Heart left ventricle (tissue), 16 donors: ENCODE results near the gene STIM1. TPM values are rescaled to one million over a fixed set of nuclear protein-coding genes. Genes with fewer than 3 reads are reported as not detected.

Experiments used
- ATAC-seq, 4 donors: fragments of 200-7000 bp; cut with Tn5 transposase; one replicate each; pipeline ENCODE4 v1.9.1; 2020 to 2022; ENCODE audit warnings: moderate library complexity in 4 of 4, mild to moderate bottlenecking in 3 of 4, moderate number of reproducible peaks in 1 of 4
- DNase-seq, 5 donors: peaks; one replicate each; pipeline ENCODE4 v3.0.0-alpha.2; 2020
- H3K27ac ChIP-seq, 12 donors: fragments of 200-600 bp; sonication (generic) in 4 of 12; one replicate each; pipeline versions ENCODE4 v1.5.0 to v1.8.0; 2016 to 2022; ENCODE audit warnings: mild to moderate bottlenecking in 2 of 12
- H3K27me3 ChIP-seq, 9 donors: fragments of 200-600 bp; sonication (generic) in 2 of 9; one replicate each; pipeline versions ENCODE4 v1.5.1 to v1.8.0; 2016 to 2022; ENCODE audit warnings: mild to moderate bottlenecking in 3 of 9
- H3K36me3 ChIP-seq, 9 donors: fragments of 200-600 bp; sonication (generic) in 2 of 9; one replicate each; pipeline versions ENCODE4 v1.5.0 to v1.8.0; 2018 to 2022; ENCODE audit warnings: mild to moderate bottlenecking in 2 of 9
- H3K4me1 ChIP-seq, 12 donors: fragments of 200-600 bp; sonication (generic) in 4 of 12; one replicate each; pipeline versions ENCODE4 v1.5.0 to v1.8.0; 2016 to 2022; ENCODE audit warnings: mild to moderate bottlenecking in 3 of 12
- H3K4me3 ChIP-seq, 12 donors: fragments of 200-600 bp; sonication (generic) in 4 of 12; one replicate each; pipeline versions ENCODE4 v1.5.0 to v1.8.0; 2017 to 2022; ENCODE audit warnings: mild to moderate bottlenecking in 9 of 12, moderate library complexity in 4 of 12
- H3K9me3 ChIP-seq, 12 donors: fragments of 200-600 bp; sonication (generic) in 4 of 12; one replicate each; pipeline versions ENCODE4 v1.5.0 to v1.8.0; 2016 to 2022; ENCODE audit warnings: mild to moderate bottlenecking in 1 of 12
- CTCF ChIP-seq, 12 donors: fragments of 200-600 bp; sonication (generic) in 4 of 12; IDR thresholded peaks; one replicate each; pipeline versions ENCODE4 v1.5.0 to v1.8.0; 2018 to 2022; ENCODE audit warnings: antibody characterized with exemption in 12 of 12, mild to moderate bottlenecking in 5 of 12
- POLR2A ChIP-seq, 2 donors: fragments of 450-650 bp; IDR thresholded peaks; one replicate each; pipeline ENCODE4 v1.6.1; 2017; ENCODE audit warnings: antibody characterized with exemption in 2 of 2, mild to moderate bottlenecking in 2 of 2, moderate library complexity in 2 of 2
- WGBS, 4 donors: extraction: QIAGEN DNeasy Blood & Tissue Kit in 2 of 4; methylation state at CpG; one replicate each; pipeline versions ENCODE4 v1.1.5 to v1.1.7; 2013 to 2018; 5-methylcytosine and 5-hydroxymethylcytosine counted together
- intact Hi-C, 10 donors: fragments of 100-400 bp; cut with DNase I; formaldehyde crosslinking; loops; one replicate each; pipeline versions ENCODE4 v1.11.1 to v1.14.2; 2022
- polyA plus RNA-seq, 2 donors: library from polyadenylated mRNA; stranded (reverse); fragments of 200-250 nt; gene quantifications; one replicate each; pipeline ENCODE4 v1.2.3, GENCODE V29; 2013
- total RNA-seq, 9 donors: library from RNA; depleted of rRNA in 2 of 9; stranded (reverse); fragments of >200 nt in 2 of 9; fragmentation: NEBNext Ultra II Directional in 3 of 9; extraction: Animal tissue kit (Norgen Biotek cat#: 25700) in 3 of 9; gene quantifications; one replicate each; pipeline versions ENCODE4 v1.1.0 to v1.2.4, GENCODE V29; 2016 to 2023
- donor health status: ischemic (EF 13 %, LVEDD 7.1; RV severe dilation, severe dysfunction).
- donor health status: healthy with polysubstance abuse.
- donor health status: DM: no; HTN: yes; CAD: no.
- donor health status: DM: no; HTN: no; CAD: no.
- donor health status: ischemic (EF 25% LVEDD 6.9; RV normal size, moderate dysfunction).
- donor health status: ischemic (EF 25% LVEDD 5.7; RV mildly dilated, moderate dysfunction).
- donor health status: healthy.
- donor health status: DM: yes; HTN: yes; CAD: no.
- donor health status: ischemic (EF 35%, LVEDD 5.7; RV mildly dilated, moderate dysfunction).
- donor health status: nonischemic (EF 11% LVEDD 7.7; RV severe dilation, severe dysfunction).
- donor health status: DM: yes; HTN: yes; CAD: no.
- donor health status: PGD.
- donor health status: ischemic (EF 29% LVEDD 5.4; RV normal size, mild dysfunction).
- donor health status: nonischemic (EF 23%, LVEDD 6.1; RV moderate dilation, normal function).

STIM1 gene
- total and polyA plus RNA-seq, 11 donors = 13.2 to 42.9 (median 28.9) TPM

- Histone ChIP-seq H3K4me1 (peaks cover 0 to 41% (median 25%) of the 10 kb centered on the region in 12 donors), H3K4me3 (no peak overlapping the region), H3K27me3 (no peaks in the 10 kb centered on the region), H3K9me3 (no peaks in the 10 kb centered on the region), H3K27ac (no peak overlapping the region), H3K36me3 (no peaks in the 10 kb centered on the region)
- intact Hi-C loops = no loop called here
- WGBS, 4 donors = 93 to 99% (median 96%) methylated on average over 3 of the region's 3 CpGs
- DNase-seq (no peak), ATAC-seq (no peak)
- TF ChIP-seq CTCF (IDR thresholded peaks at IDR 0.05) = no peak
- no peak for TF ChIP-seq POLR2A (IDR thresholded peaks at IDR 0.05)
Observed at GRCh38 chr11:3953327-3953726, 97.9 kb downstream of the STIM1 start.

- H3K4me1 ChIP-seq = peaks cover 0 to 36% (median 24%) of the 10 kb centered on the region in 12 donors
- no peak overlapping the region for H3K27ac ChIP-seq
- H3K4me3 ChIP-seq = no peak overlapping the region
- H3K27me3 ChIP-seq = no peaks in the 10 kb centered on the region
- intact Hi-C loops = no loop called here
- TF ChIP-seq POLR2A (IDR thresholded peaks at IDR 0.05) (no peak), CTCF (IDR thresholded peaks at IDR 0.05) (no peak)
- no peaks in the 10 kb centered on the region for H3K36me3 ChIP-seq
- no peaks in the 10 kb centered on the region for H3K9me3 ChIP-seq
- DNase-seq (no peak), ATAC-seq (no peak)
- WGBS, 4 donors = 93 to 99% (median 95%) methylated on average over 3 of the region's 3 CpGs
Observed at GRCh38 chr11:3954448-3955298, 99.2 kb downstream of the STIM1 start.

- Histone ChIP-seq H3K4me1 (peaks cover 0 to 38% (median 22%) of the 10 kb centered on the region in 12 donors), H3K27me3 (no peaks in the 10 kb centered on the region), H3K36me3 (no peaks in the 10 kb centered on the region), H3K4me3 (no peak overlapping the region), H3K9me3 (no peaks in the 10 kb centered on the region), H3K27ac (no peak overlapping the region)
- no peak for TF ChIP-seq CTCF (IDR thresholded peaks at IDR 0.05)
- TF ChIP-seq POLR2A (IDR thresholded peaks at IDR 0.05) = no peak
- DNase-seq (no peak), ATAC-seq (no peak)
- 89 to 95% (median 92%) methylated on average over 1 of the region's 1 CpG for WGBS, 4 donors
- intact Hi-C loops = no loop called here
Observed at GRCh38 chr11:3955299-3955665, 99.8 kb downstream of the STIM1 start.

DNA sequence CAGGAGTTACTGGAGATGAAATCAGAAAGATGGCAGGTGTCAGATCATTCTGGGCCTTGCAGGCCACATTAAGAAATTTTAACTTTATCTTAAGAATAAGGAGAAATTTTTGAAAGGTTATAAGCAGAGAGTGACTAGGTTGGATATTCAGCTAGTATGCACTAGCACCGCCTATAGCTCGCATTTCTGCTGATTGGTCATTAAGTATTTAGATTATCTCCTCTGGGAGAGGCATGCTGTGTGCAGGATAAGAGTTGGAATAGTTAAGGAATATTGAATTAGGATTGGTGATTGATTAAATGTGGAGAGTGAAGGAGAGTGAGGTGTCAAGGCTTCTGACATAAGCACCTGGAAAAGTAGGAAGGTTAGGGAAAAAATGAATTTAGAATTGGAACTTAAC, 100.6 kb downstream of the STIM1 start:
- no peak for ATAC-seq
- TF ChIP-seq POLR2A (IDR thresholded peaks at IDR 0.05) (no peak), CTCF (IDR thresholded peaks at IDR 0.05) (no peak)

More for the DNA sequence above, 100.6 kb downstream of the STIM1 start:
- Histone ChIP-seq H3K9me3 (no peaks in the 10 kb centered on the region), H3K36me3 (no peaks in the 10 kb centered on the region), H3K27ac (no peak overlapping the region), H3K4me3 (no peak overlapping the region), H3K27me3 (no peaks in the 10 kb centered on the region), H3K4me1 (peaks cover 0 to 37% (median 15%) of the 10 kb centered on the region in 12 donors)
- 94 to 97% (median 97%) methylated on average over 2 of the region's 2 CpGs for WGBS, 4 donors
- DNase-seq = no peak
- intact Hi-C loops = no loop called here
